Progenitor cell of endocrine pancreas (in vitro differentiated cells): ENCODE measurements around the gene SOX3. TPM values are rescaled to one million over a fixed set of nuclear protein-coding genes. Genes with fewer than 3 reads are reported as not detected.

Experiments used
- DNase-seq: peaks from one replicate; pipeline ENCODE4 v3.0.0; 2021; ENCODE audit warnings: low spot score; ENCODE audit not compliant: unreplicated experiment
- H3K27ac Mint-ChIP-seq: 2 replicates; pipeline ENCODE4 v1.8.0; 2021; ENCODE audit warnings: mild to moderate bottlenecking, moderate library complexity, mixed read lengths
- H3K27me3 Mint-ChIP-seq: 2 replicates; pipeline ENCODE4 v1.8.0; 2021; ENCODE audit warnings: mixed read lengths
- H3K36me3 Mint-ChIP-seq: 2 replicates; pipeline ENCODE4 v1.8.0; 2022; ENCODE audit warnings: mixed read lengths; ENCODE audit not compliant: insufficient read depth
- H3K4me1 Mint-ChIP-seq: 2 replicates; pipeline ENCODE4 v1.8.0; 2021; ENCODE audit warnings: low read depth, mixed read lengths
- H3K4me3 Mint-ChIP-seq: 2 replicates; pipeline ENCODE4 v1.8.0; 2021; ENCODE audit warnings: low read depth, mild to moderate bottlenecking, moderate library complexity, mixed read lengths
- H3K9me3 Mint-ChIP-seq: 2 replicates; pipeline ENCODE4 v1.8.0; 2021; ENCODE audit warnings: low read depth, mixed read lengths
- CTCF ChIP-seq: fragments of 200-600 bp; sonication (generic); IDR thresholded peaks from one replicate; pipeline ENCODE4 v1.5.0; 2021; ENCODE audit warnings: antibody characterized with exemption, mild to moderate bottlenecking; ENCODE audit not compliant: unreplicated experiment
- total RNA-seq: library from RNA; stranded (reverse); gene quantifications from 2 replicates; pipeline ENCODE4 v1.2.1, GENCODE V29; 2021

Gene SOX3
- total RNA-seq, 1 donor from 2014 or later, result 24.3 TPM

DNA sequence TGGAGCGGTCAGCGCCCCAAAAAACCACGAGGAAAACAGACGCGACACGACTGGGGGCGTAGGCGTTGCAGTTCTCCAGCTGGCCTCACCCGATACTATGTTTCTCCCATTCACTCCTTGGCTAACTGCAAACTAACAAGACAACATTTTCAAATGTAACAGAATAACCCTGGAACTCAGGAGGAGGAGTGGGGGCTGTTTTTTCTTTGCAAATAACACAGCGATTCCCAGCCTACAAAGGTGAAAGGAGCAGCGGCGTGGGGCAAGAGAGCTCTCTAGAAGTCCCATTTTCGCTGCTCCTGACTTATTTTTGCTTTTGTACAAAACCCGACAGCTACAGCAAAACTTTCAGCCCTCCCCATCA, 1.6 kb downstream of the SOX3 start:
- Mint-ChIP-seq H3K4me1 (peaks cover 28% of the 10 kb centered on the region), H3K27ac (peak overlapping the region; percentile 29), H3K9me3 (no peaks in the 10 kb centered on the region), H3K27me3 (peaks cover 80% of the 10 kb centered on the region), H3K36me3 (no peaks in the 10 kb centered on the region), H3K4me3 (peak overlapping the region; percentile 78)
- TF ChIP-seq CTCF, result no peak
- DNase-seq, result no peak

DNA sequence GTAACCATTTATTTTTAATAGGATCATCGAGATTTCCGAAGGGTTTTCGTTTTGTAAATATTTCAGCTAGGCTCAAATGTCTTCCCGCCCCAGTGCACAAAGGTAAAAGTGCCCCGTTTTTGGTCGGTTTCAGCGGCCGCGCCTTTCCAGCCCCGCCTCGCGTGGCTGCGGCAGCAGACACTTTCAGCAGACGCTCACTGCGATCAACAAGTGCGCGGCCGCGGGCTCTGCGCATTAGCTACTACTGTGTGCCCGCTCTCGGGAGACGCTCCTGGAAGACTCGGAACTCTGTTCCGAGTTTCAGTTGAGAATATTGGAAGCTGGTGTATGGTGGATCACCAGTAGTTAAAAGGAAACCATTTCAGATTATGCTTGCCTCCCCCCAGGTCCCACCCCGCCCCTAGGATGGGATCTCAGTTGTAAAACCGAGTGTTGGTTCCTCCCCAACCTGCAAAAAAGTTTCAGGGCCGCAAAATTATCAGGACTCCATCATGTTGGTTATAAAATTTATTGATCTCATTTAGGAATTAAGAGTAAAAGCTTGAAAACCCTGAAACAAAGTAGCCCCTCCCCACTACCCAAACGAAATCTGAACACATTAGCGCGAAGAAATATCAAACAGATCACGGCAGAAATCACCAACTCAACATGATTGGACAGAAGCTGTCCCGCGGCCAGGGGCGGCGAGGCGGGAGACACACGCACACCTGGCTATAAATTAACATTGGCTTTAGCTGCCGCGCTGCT, 2.2 kb downstream of the SOX3 start:
- TF ChIP-seq CTCF, result no peak
- no peaks in the 10 kb centered on the region for H3K9me3 Mint-ChIP-seq
- peak overlapping the region; percentile 29 for H3K27ac Mint-ChIP-seq
- DNase-seq, result no peak
- H3K36me3 Mint-ChIP-seq, result no peaks in the 10 kb centered on the region
- H3K4me3 Mint-ChIP-seq, result peak overlapping the region; percentile 78
- peaks cover 80% of the 10 kb centered on the region for H3K27me3 Mint-ChIP-seq
- H3K4me1 Mint-ChIP-seq, result peaks cover 28% of the 10 kb centered on the region

DNA sequence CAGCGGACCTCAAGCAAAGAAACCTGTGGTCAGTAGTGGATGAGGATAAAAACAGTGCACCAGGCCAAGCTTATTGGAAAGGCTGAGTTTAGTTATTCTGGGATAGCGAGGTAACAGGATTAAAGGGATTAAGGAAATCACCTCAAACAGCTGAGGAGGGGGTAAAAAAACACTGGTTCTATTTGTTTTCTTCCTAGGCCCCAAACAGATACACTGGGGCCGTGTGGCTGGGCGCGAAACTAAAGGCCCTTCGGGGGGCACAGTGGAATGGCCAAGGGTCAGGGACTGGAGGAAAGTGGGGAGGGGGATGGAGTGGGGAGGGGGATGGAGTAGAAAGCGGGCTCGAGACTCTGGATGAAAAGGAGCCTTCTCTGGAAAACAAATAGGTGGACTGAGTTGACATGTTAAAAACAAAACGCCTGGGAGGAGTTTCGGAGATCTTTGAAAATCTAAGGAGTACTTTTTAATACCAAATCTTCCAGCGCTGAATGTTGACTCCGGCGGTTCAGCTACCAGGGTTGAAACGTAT, 2.9 kb downstream of the SOX3 start:
- Mint-ChIP-seq H3K4me1 (peaks cover 22% of the 10 kb centered on the region), H3K27ac (peak overlapping the region; percentile 2), H3K27me3 (peaks cover 78% of the 10 kb centered on the region), H3K36me3 (no peaks in the 10 kb centered on the region), H3K9me3 (no peaks in the 10 kb centered on the region), H3K4me3 (peak overlapping the region; percentile 78)
- TF ChIP-seq CTCF, result no peak
- no peak for DNase-seq

DNA sequence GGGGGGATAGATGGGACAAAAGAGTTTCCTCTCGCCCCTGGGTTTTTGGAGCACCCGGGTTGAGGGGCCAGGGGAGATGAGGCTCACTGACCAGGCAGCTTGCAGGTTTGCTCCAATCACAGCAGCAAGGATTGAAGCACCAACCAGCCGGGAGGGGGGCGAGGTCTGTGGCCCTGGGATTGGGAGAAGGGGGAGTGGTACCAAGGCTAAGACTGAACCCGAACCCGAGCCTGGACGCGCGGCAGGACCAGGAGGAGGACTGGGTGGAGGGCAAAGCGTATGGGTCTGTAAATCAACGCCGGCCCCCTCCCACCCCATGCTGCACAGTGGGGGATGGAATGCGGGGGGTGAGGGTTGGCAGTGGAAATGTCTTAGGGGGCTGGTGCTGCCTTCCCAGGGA, 3.5 kb downstream of the SOX3 start:
- H3K27ac Mint-ChIP-seq, result no peak overlapping the region
- H3K36me3 Mint-ChIP-seq, result no peaks in the 10 kb centered on the region
- no peak for TF ChIP-seq CTCF
- peak overlapping the region; percentile 57 for H3K4me3 Mint-ChIP-seq
- no peaks in the 10 kb centered on the region for H3K9me3 Mint-ChIP-seq
- peaks cover 78% of the 10 kb centered on the region for H3K27me3 Mint-ChIP-seq
- DNase-seq, result no peak
- H3K4me1 Mint-ChIP-seq, result peaks cover 18% of the 10 kb centered on the region

DNA sequence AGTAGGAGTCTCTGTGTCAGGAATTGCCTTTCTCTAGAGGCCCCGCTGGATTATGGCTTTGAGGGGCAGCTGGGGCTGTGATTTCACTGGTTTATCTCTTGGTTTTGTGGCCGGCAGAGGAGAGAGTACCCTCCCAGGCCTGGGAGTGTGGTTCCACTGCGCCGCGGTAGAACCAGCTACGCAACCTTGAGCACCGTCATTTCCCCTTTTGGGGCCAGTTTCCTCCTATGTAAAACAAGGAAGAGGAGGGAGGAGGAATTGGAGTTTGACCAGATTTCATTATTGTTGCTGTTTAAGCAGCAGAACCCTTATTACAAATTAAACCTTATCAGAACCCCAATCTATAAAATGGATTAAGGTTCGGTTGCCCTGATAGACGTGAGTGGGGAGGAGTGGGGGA, 4.4 kb downstream of the SOX3 start:
- Mint-ChIP-seq H3K27me3 (peaks cover 78% of the 10 kb centered on the region), H3K27ac (no peak overlapping the region), H3K4me1 (peaks cover 16% of the 10 kb centered on the region), H3K4me3 (no peak overlapping the region), H3K36me3 (no peaks in the 10 kb centered on the region), H3K9me3 (no peaks in the 10 kb centered on the region)
- no peak for TF ChIP-seq CTCF
- no peak for DNase-seq
